ENCODE measurements around the gene CBX4. TPM values are rescaled to one million over a fixed set of nuclear protein-coding genes. Genes with fewer than 3 reads are reported as not detected.

CBX4 gene
- total and polyA plus RNA-seq, 2 of the 13 experiments (the other 11 are each of a cell fraction or from before 2014, with no cell fraction given) = 25.8 to 50.8 TPM

DNA sequence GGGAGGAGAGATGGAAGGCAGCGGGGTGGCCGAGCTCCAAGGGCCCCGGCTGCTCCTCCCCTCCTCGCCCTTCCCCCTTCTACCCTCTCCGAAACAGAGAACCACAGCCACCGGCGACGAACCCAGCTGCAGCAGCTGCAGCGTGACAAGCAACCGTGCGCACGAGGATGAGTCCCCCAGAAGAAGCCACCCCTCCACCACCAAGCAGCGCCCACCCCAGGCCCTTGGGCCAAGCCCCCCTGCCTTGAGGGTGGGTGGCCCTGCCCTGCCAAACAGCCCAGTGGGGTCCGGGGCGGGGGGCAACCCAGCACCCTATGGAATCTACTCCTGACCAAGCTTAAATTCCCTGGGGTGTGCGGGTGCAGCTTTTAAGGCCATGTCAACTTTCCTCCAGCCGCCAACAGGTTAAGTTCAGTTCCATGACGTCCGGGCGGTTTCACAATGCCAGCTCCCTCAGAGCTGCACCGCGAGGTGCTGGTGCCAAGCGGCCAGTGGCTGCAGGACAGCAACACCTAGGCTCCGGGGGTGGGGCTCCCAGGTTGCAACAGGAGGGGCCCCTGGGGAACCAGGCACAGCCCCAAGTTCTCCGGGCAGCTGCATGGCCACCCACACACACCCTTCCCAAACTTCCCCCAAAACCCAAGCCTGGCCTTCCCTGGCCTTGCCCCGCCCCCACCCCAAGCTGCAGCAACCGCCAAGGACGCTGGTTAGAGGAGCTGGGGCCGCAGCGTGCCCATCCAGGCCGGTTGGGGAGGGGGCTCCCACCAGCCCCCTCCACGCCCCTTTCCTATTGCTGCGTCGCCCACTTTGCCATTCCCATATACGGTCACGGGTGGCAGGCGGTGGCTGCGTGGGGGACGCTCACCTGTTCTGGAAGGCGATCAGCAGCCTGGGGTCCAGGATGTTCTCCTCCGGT, 2.0 kb downstream of the CBX4 start (continued):
- TF ChIP-seq CBFB (CRISPR knock-in tag; IDR thresholded peaks at IDR 0.05) (no peak), NFYC (CRISPR knock-in tag; IDR thresholded peaks at IDR 0.05) (no peak), AGO1 (IDR thresholded peaks at IDR 0.05; ENCODE audit: low read depth, low read length, poor library complexity, severe bottlenecking) (peak; percentile 94), ZFP36L2 (CRISPR knock-in tag; IDR thresholded peaks at IDR 0.05) (no peak), ZNF841 (CRISPR knock-in tag; IDR thresholded peaks at IDR 0.05; ENCODE audit: borderline replicate concordance) (no peak), ZNF558 (CRISPR knock-in tag; IDR thresholded peaks at IDR 0.05; ENCODE audit: borderline replicate concordance) (no peak; the same call in 1 of the 2 replicates), BRD4 (CRISPR knock-in tag; IDR thresholded peaks at IDR 0.05) (no peak), SATB2 (CRISPR knock-in tag; IDR thresholded peaks at IDR 0.05) (no peak), ZNF441 (CRISPR knock-in tag; IDR thresholded peaks at IDR 0.05; ENCODE audit: borderline replicate concordance) (peak; percentile 33; the same call in 1 of the 2 replicates)
- TF ChIP-seq, protein P1, sequence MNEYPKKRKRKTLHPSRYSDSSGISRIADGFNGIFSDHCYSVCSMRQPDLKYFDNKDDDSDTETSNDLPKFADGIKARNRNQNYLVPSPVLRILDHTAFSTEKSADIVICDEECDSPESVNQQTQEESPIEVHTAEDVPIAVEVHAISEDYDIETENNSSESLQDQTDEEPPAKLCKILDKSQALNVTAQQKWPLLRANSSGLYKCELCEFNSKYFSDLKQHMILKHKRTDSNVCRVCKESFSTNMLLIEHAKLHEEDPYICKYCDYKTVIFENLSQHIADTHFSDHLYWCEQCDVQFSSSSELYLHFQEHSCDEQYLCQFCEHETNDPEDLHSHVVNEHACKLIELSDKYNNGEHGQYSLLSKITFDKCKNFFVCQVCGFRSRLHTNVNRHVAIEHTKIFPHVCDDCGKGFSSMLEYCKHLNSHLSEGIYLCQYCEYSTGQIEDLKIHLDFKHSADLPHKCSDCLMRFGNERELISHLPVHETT (CRISPR knock-in tag; conservative IDR thresholded peaks at IDR 0.05) = peak; percentile 21; the same call in 1 of the 2 replicates
- TF ChIP-seq, protein P2, sequence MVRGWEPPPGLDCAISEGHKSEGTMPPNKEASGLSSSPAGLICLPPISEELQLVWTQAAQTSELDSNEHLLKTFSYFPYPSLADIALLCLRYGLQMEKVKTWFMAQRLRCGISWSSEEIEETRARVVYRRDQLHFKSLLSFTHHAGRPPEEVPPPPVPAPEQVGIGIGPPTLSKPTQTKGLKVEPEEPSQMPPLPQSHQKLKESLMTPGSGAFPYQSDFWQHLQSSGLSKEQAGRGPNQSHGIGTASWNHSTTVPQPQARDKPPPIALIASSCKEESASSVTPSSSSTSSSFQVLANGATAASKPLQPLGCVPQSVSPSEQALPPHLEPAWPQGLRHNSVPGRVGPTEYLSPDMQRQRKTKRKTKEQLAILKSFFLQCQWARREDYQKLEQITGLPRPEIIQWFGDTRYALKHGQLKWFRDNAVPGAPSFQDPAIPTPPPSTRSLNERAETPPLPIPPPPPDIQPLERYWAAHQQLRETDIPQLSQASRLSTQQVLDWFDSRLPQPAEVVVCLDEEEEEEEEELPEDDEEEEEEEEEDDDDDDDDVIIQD (CRISPR knock-in tag; IDR thresholded peaks at IDR 0.05; ENCODE audit: low read depth) = no peak
- TF ChIP-seq, protein P3, sequence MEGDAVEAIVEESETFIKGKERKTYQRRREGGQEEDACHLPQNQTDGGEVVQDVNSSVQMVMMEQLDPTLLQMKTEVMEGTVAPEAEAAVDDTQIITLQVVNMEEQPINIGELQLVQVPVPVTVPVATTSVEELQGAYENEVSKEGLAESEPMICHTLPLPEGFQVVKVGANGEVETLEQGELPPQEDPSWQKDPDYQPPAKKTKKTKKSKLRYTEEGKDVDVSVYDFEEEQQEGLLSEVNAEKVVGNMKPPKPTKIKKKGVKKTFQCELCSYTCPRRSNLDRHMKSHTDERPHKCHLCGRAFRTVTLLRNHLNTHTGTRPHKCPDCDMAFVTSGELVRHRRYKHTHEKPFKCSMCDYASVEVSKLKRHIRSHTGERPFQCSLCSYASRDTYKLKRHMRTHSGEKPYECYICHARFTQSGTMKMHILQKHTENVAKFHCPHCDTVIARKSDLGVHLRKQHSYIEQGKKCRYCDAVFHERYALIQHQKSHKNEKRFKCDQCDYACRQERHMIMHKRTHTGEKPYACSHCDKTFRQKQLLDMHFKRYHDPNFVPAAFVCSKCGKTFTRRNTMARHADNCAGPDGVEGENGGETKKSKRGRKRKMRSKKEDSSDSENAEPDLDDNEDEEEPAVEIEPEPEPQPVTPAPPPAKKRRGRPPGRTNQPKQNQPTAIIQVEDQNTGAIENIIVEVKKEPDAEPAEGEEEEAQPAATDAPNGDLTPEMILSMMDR (CRISPR knock-in tag; IDR thresholded peaks at IDR 0.05) = peak; percentile 46
- TF ChIP-seq, protein P4, sequence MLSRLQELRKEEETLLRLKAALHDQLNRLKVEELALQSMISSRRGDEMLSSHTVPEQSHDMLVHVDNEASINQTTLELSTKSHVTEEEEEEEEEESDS (CRISPR knock-in tag; IDR thresholded peaks at IDR 0.05; ENCODE audit: borderline replicate concordance) = no peak
- TF ChIP-seq, protein P5, sequence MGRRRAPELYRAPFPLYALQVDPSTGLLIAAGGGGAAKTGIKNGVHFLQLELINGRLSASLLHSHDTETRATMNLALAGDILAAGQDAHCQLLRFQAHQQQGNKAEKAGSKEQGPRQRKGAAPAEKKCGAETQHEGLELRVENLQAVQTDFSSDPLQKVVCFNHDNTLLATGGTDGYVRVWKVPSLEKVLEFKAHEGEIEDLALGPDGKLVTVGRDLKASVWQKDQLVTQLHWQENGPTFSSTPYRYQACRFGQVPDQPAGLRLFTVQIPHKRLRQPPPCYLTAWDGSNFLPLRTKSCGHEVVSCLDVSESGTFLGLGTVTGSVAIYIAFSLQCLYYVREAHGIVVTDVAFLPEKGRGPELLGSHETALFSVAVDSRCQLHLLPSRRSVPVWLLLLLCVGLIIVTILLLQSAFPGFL (CRISPR knock-in tag; IDR thresholded peaks at IDR 0.05) = no peak
- TF ChIP-seq, protein P6, sequence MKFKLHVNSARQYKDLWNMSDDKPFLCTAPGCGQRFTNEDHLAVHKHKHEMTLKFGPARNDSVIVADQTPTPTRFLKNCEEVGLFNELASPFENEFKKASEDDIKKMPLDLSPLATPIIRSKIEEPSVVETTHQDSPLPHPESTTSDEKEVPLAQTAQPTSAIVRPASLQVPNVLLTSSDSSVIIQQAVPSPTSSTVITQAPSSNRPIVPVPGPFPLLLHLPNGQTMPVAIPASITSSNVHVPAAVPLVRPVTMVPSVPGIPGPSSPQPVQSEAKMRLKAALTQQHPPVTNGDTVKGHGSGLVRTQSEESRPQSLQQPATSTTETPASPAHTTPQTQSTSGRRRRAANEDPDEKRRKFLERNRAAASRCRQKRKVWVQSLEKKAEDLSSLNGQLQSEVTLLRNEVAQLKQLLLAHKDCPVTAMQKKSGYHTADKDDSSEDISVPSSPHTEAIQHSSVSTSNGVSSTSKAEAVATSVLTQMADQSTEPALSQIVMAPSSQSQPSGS (CRISPR knock-in tag; IDR thresholded peaks at IDR 0.05) = peak; percentile 73; the same call in 1 of the 2 replicates
- TF ChIP-seq, protein P7, sequence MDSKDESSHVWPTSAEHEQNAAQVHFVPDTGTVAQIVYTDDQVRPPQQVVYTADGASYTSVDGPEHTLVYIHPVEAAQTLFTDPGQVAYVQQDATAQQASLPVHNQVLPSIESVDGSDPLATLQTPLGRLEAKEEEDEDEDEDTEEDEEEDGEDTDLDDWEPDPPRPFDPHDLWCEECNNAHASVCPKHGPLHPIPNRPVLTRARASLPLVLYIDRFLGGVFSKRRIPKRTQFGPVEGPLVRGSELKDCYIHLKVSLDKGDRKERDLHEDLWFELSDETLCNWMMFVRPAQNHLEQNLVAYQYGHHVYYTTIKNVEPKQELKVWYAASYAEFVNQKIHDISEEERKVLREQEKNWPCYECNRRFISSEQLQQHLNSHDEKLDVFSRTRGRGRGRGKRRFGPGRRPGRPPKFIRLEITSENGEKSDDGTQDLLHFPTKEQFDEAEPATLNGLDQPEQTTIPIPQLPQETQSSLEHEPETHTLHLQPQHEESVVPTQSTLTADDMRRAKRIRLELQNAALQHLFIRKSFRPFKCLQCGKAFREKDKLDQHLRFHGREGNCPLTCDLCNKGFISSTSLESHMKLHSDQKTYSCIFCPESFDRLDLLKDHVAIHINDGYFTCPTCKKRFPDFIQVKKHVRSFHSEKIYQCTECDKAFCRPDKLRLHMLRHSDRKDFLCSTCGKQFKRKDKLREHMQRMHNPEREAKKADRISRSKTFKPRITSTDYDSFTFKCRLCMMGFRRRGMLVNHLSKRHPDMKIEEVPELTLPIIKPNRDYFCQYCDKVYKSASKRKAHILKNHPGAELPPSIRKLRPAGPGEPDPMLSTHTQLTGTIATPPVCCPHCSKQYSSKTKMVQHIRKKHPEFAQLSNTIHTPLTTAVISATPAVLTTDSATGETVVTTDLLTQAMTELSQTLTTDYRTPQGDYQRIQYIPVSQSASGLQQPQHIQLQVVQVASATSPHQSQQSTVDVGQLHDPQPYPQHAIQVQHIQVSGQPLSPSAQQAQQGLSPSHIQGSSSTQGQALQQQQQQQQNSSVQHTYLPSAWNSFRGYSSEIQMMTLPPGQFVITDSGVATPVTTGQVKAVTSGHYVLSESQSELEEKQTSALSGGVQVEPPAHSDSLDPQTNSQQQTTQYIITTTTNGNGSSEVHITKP (CRISPR knock-in tag; IDR thresholded peaks at IDR 0.05; ENCODE audit: low read depth) = no peak
